Right lobe of liver (tissue), 4 donors: ENCODE measurements around the gene RAB10.

Experiments
- POLR2A ChIP-seq: fragments of 450-650 bp; IDR thresholded peaks from one replicate; pipeline ENCODE4 v1.6.1; 2017; ENCODE audit warnings: antibody characterized with exemption, mild to moderate bottlenecking
- TF ChIP-seq, protein P1 (sequence below), 4 donors: fragments of 200-600 bp in 3 of 4; fragments of 450-650 bp in 1 of 4; IDR thresholded peaks; one replicate each; pipeline versions ENCODE4 v1.5.1 to v1.8.0; 2016 to 2022; ENCODE audit warnings: antibody characterized with exemption in 4 of 4, mild to moderate bottlenecking in 2 of 4
- donor health status: DM: no; HTN: no; CAD: no.
- donor health status: DM: no; HTN: no; CAD: no.
- donor health status: DM: no; HTN: yes; CAD: no.

DNA sequence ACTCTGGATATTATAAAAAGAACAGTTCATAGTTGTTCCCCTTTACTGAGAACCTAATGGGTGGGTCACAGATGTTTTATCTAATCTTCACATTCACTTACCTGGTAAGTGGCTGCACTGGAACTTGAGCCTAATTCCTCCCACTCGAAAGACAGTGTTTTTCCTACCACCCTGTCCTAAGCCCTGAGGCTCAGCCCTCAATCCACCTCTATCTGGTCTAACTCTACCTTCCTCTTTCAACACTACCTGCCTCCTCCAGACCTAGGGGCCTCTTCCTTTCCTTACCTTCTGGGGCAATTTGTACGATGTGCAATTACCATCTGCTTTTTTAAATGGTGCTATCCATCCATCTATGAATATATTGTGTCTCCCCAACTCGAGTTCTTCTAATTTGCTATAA lies 41.9 kb upstream of the RAB10 start:
- TF ChIP-seq POLR2A: no peak
- TF ChIP-seq, protein P1, sequence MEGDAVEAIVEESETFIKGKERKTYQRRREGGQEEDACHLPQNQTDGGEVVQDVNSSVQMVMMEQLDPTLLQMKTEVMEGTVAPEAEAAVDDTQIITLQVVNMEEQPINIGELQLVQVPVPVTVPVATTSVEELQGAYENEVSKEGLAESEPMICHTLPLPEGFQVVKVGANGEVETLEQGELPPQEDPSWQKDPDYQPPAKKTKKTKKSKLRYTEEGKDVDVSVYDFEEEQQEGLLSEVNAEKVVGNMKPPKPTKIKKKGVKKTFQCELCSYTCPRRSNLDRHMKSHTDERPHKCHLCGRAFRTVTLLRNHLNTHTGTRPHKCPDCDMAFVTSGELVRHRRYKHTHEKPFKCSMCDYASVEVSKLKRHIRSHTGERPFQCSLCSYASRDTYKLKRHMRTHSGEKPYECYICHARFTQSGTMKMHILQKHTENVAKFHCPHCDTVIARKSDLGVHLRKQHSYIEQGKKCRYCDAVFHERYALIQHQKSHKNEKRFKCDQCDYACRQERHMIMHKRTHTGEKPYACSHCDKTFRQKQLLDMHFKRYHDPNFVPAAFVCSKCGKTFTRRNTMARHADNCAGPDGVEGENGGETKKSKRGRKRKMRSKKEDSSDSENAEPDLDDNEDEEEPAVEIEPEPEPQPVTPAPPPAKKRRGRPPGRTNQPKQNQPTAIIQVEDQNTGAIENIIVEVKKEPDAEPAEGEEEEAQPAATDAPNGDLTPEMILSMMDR (IDR thresholded peaks at IDR 0.05): no peak
